ENCODE data around the gene TWSG1.

- no peak for TF ChIP-seq POLR2AphosphoS5 (IDR thresholded peaks at IDR 0.05; ENCODE audit: low read depth, low read length)
- TF ChIP-seq TAF1 (IDR thresholded peaks at IDR 0.05; ENCODE audit: borderline replicate concordance, insufficient read depth, low read length): no peak
- no peak for TF ChIP-seq REST (IDR thresholded peaks at IDR 0.05; ENCODE audit: insufficient read depth in 1 of 2, low read depth in 2 of 2, low read length in 2 of 2)
- TF ChIP-seq SIN3A (IDR thresholded peaks at IDR 0.05; ENCODE audit: borderline replicate concordance, insufficient read depth, low read length): no peak
- TF ChIP-seq FOXP2 (optimal IDR thresholded peaks at IDR 0.05; ENCODE audit: borderline replicate concordance, extremely low read depth, extremely low read length, insufficient read depth): no peak
Measured at GRCh38 chr18:9394046-9394445, 59.5 kb downstream of the TWSG1 start.
